MM.1S (cell line): ENCODE data around the gene C3.
"Not testable (repeated sequence)": the region's sequence is repeated elsewhere in the genome, so short reads cannot be mapped to it uniquely, and the experiment has no call there.

Source experiments
- CTCF ChIP-seq: fragments of 300-600 bp; sonication (generic); IDR thresholded peaks from 2 replicates; pipeline ENCODE4 v1.5.1; 2016; ENCODE audit warnings: antibody characterized with exemption, low read length, mixed read lengths
- EZH2 ChIP-seq: fragments of 300-600 bp; sonication (generic); optimal IDR thresholded peaks from 2 replicates; pipeline ENCODE3; 2017; ENCODE audit warnings: low read depth, mild to moderate bottlenecking, antibody characterized with exemption, low read length, mixed read lengths
- EZH2phosphoT487 ChIP-seq: fragments of 300-600 bp; sonication (generic); IDR thresholded peaks from 2 replicates; pipeline ENCODE4 v1.6.1; 2018; ENCODE audit warnings: antibody characterized with exemption, low read length

GRCh38 chr19:6748543-6748942 is 28.1 kb upstream of the C3 start:
- TF ChIP-seq CTCF, EZH2phosphoT487, EZH2: not testable (repeated sequence)
